GM19395 (cell line): Measurements from ENCODE around the gene DMD.

ENCODE experiments used
- ATAC-seq: cut with Tn5 transposase; IDR thresholded peaks from one replicate; pipeline ENCODE4 v1.9.1; 2021; ENCODE audit warnings: mild to moderate bottlenecking, moderate library complexity; ENCODE audit not compliant: unreplicated experiment

The DMD gene

DNA sequence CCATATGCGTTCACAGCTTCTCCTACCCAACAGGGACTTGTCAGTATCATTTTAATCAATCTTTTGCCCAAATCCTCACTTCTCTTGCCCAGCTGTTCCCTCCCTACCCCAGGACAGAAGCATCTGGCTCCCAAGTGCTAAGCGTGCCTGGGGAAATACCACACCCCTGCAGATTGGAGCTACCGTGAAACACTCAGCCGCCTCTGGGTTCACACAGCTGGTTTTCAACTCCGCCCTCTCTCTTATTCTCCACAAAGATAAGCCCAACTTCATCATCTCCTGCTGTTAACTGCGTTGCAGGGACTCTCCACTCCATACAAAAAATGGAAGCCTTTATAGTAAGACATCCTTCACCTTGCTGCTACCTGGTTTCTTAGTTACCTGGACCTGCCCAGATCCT is 1992.2 kb downstream of the DMD start:
- no peak for ATAC-seq

DNA sequence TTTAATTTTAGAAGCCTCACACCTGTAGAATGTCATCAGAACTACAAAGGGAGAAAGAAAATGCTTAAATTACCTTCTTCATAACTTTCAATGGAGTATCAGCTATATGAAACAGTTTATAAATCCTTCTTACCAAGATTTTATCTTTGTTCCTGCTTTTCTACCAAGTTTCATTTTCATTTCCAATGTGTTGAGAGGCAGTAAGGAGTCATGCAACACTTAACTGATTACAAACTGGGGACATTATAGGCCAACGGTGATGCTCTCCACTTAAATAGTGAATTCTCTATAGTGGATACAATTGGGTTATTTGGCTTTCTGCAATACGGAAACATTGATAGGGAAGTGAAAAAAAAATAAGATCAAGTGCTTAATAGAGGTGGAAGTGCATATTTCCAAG is 1994.3 kb downstream of the DMD start:
- no peak for ATAC-seq

DNA sequence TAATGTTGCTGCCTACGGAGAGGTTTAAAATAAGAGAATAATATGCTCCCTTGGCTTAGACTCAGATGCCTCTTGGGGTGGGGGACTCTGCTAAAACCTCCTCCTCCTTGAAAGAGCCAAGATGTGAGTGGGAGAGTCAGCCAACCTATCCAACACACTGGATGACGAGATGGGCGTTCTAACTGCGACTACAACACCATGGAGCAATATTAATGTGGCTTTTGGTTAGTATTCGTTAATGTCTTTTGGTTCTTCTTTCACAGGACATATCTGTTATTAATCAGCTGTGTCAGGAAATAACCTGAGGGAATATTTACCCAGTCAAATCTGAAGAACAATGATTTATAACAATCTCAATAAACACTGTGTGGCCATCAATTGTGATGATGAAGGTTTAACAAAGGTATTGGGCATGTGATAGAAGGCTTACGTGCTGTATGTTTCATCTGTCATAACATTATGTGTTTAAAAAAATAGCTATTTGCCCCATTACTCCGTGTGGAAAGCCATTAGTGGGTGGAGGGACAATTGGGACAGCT is 1996.0 kb downstream of the DMD start:
- ATAC-seq, result no peak

DNA sequence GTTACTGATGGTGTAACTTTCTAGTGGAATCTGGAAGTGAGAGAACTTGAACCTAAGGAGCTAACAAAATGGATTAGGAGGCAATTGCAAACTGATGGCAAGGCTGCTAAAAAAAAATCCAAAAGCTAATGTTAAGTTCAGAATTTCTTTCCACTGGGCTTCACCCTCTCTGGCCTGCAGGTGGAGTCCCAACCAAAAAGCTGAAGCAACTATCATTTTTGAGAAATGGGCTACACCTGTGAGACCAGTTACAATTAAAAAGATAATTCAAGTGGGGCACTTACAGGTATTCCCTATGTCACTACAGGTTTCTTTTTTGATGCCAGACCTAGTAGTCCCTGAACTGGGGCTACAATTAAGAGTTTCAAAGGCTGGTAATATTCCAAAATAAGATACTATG is 1997.4 kb downstream of the DMD start:
- ATAC-seq, result peak; percentile 57

DNA sequence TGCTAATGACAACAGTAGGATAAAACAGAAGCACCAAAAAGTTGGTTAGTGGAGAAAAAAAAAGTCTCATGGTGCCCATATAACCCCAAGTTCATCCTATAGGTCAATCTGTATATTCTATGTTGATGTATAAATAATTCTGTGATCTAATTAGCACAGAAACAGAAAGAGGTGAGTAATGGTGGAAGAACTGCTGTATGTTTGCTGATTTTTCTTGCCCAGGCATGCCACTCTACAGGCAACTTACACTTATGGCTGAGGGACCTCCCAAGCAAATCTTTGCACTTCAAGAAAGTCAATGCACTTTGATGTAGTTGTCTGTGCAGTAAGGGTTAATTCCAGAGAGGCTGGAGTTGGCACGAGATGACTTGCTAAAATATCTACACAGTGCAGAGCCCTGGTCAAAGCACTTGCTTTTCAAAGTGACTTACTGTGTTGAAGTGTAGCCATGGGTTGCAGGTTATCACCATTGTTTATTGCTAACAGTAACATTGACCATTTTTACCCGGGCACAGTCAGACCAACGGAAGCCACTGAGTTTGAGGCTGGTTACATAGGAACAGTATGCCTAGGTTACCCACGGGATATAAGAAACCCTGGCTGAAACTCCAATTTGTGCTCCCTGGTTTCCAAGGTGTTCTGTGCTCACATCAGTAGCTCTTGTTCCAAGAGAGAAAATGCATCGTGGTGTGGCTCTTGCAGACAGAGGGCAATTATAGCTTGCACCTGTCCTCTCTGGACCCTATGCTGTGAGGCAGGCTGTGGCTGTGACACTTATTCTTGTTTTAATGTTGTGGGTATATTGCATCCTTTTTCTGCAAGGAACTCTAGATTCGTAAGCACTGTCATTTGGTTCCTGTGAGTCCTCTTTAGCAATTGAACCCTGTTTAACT is 1998.2 kb downstream of the DMD start:
- no peak for ATAC-seq

DNA sequence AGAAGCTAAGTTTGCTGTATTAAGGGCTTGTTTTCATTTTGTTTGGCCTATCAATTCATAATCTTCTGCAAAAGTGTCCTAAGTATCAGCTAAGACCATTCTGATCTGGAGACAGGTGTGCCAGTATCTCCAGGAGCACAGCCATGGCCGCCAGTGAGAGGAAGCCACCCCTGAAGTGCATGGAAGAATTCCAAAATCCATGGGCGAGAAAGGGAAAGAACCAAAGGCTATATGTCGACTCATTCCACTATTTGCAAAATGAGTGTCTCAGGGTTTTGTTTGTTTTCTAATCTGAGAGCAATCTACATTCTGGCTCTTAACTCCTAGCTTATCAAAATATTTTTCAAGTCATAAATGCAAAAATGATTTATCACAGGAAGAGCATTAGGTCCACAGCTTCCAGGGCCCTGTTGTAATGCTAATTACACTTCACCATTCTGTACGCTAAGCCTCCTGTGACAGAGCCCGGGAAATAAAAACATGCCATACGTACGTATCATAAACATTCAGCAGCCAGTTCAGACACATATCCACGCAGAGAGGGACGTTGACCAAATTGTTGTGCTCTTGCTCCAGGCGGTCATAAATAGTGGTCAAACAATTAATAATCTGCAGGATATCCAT is 2002.2 kb downstream of the DMD start:
- no peak for ATAC-seq

DNA sequence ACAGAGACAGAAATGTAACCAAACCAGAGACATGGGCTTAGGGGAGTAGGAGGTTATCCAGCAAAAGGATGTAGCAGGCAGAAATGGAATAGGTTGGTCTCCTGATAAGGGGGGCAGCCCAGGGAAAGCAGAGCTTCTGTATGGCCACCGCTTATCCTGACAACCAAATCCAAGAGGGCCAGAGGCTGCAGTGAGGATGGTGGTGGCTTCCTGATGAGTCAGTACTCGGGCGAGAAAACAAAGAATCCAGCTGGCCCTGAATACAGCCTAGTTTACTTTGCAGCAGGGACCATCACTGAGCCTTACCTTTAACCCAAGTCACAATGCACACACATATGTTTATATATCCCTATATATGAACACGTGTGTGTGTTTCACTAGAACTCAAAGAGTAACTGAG is 2009.8 kb downstream of the DMD start:
- ATAC-seq, result no peak

DNA sequence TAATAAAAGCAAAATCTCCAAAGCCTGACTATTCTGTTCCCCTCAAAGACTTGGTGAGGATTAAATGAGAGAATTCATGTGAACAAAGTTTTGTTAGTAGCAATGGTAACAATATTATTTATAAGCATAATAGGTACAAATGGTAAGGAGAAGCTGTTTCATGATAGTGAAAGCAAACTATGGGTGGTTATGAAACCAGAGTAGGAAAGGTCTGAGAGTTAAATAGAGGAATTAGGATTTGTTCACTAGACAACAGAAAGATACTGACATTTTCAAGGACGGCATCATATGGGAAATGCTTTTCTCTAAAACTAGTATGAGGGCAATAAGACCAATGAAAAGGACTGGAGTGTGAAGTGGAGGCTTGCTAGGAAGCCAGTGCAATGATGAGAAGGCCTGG is 2010.9 kb downstream of the DMD start:
- ATAC-seq, result peak; percentile 75

DNA sequence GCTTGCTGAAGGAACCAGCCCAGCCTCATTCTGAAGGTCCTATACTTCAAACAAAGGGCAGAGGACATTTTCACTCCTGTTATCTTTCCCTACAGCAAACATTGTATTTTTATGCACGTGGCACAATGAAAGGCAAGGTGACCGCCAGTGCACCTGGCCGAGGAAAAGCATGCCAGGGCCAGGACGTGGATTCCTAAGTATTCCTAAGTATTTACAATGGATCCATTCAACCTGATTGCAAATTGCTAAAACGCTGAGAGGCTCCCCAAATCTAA is 2011.6 kb downstream of the DMD start:
- ATAC-seq, result no peak

DNA sequence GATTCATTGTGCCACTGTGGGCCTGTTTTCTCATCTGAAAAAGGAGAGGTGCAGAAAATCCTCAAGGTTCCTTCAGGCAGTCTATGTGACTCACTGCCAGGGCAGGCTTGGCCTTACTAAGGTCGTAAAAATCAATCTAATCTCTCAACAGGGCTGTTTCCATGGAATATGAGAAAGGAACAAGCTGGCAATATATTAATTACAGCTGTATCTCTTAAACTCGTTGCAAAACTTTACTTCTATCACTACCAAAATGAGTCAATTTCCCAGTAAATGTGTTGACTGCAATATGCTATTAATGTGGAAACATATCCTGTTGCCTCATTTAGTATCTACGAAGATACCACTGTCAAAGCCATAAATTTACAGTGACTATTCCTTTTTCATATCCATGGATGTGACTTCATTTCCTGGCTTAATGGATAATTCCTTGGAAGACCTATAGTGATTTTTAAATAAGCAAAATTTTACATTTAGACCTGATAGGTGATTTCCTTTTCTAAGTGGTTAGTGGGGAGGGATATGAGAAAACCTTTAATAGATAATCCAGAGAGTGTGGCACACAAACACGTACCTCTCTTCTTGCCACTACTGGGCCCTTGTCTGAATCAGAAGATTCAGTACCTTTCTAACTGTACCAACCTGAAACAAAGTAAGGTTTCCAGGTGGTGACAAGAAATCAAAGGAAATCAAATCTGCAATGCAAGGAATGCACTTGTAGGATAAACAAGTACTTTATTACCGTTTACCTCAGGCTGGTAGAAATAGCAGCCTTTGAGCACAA is 2012.1 kb downstream of the DMD start:
- no peak for ATAC-seq

DNA sequence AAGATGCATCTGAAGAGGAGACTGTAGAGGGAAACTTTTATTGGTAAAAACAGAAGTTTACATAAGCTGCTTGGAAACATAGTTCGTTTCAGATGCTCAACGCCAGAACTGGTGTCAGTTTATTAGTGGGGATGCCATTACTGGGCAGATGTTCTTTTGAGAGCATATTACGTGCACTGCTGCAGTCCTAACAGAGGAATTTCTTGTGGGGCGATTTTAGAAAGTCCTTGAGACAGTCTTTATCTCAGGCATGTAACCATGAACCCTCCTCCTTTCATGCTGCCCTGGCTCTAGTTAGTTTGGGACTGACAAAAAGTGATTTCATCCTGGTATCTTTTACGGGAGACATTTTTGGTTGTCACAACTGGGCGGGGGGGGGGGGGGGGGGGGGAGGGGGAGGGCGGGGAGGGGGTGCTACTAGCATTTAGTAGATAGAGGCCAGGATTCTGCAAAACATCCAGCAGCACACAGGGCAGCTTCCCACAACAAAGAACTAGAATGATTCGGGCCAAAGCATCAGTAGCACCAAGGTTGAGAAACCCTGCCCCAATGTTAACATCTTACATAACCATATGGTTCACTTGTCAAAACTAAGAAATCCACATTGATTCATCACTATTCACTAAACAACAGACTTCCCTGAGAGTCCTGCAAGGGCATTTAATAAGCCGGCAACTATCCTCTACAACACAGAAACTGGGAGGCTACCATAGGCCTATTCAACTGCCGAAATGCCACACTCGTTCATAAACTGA is 2021.0 kb downstream of the DMD start:
- no peak for ATAC-seq

DNA sequence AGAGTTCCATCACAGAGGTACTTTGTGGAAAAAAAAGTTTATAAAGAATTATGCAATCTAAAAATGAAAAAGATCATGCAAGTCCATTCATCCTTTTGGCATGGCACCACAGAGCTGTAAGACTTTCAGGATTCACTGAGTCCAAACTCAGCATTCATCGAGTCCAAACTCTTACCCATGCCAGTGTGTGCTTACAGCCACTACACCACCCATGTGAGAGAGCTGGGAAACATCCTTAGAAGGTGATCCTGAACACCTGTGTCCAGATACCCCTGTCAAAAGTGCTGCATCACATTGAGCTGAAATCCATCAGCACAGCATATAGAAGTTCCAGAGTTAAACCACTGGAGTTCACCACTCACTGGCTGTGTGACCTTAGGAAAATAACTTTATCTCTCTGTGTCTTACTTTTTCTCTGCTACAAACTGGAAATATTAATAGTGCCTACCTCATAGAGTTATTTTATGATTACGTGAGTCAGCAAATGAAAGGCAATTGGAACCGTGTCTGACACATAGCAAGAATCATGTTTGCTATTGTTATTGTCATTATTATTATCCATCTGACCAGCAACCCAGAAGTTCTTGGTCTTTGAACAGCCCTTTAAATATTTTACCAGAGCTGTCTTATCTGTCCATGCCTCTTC is 2024.5 kb downstream of the DMD start:
- ATAC-seq, result no peak

DNA sequence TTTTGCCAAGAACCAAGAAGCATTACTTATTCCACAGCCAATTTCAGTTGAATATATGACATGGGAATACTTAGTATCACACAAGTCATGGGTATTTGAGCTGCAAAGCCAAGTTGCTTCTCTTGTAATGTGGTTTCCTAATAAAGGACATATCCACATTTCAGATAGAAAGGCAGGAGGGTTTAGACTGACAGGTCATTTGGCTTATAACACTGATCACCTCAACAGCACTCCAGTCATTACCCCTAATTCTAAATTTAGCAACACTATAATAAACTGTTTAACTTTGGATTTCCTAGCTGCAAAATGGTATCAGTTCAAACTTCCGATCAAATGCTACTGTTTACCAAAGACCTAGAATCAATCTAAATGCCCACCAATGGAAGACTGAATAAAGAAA is 2025.5 kb downstream of the DMD start:
- no peak for ATAC-seq

DNA sequence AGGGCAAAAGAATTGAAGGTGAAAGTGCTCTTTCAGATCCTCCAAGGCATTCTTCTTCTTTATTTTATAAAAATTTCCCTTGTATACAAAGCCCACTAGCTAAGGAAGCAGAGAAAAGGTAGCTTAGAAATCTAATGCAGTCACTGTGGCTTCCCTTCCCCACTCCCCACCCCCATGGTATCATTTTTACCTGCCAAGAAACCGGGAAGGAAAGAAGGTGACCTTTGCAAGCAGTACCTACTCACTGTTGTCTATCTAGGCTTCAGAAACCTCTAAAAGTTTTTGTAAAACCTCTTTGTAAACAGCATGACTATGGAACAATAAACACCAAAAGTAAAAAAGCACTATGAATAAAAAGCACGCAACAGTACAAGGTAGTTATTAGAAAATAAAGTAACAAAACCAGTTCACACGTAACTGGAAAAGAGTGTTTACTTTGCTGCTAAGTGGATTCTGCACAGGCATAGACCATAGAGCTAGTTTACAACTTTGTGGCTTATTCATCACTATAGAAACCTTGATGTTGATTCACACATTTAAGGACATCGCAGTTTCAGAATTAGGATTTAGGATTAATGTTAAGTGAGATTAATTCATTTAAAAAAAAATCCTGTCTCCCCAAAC is 2029.9 kb downstream of the DMD start:
- no peak for ATAC-seq

DNA sequence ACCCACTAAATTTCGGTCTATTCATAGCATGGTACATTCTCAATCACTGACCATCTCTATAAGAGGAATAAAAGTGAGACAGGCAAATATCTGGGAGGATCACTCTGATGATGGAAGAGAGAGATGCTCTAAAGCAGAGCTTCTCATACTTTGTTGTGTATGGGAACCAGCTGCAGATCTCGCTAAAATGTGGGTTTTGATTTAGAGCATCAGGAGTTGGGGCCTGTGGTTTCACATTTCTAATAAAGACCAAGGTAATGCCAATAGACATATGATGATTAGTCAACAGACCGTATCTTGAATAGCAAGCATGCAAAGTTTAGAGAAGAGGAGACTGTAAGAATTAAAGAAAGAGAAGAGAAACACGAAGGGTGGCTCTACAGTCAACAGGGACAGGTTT is 2032.1 kb downstream of the DMD start:
- no peak for ATAC-seq

DNA sequence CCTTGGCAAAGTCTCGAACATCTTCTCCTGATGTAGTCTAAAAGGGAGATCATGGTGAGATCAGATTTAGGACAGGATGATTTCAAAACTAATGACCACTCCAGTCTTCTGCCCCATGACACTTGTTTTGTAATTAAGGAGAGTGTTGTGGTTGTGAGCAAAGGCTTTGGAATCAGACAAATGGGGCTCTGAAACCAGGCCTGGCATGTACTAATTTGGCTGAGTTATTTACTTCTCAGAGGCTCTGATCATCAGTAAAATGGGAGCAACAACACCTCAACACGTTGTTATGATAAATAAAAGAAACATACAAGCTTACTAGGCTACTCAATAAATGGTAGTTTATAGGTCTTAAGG is 2032.6 kb downstream of the DMD start:
- no peak for ATAC-seq

DNA sequence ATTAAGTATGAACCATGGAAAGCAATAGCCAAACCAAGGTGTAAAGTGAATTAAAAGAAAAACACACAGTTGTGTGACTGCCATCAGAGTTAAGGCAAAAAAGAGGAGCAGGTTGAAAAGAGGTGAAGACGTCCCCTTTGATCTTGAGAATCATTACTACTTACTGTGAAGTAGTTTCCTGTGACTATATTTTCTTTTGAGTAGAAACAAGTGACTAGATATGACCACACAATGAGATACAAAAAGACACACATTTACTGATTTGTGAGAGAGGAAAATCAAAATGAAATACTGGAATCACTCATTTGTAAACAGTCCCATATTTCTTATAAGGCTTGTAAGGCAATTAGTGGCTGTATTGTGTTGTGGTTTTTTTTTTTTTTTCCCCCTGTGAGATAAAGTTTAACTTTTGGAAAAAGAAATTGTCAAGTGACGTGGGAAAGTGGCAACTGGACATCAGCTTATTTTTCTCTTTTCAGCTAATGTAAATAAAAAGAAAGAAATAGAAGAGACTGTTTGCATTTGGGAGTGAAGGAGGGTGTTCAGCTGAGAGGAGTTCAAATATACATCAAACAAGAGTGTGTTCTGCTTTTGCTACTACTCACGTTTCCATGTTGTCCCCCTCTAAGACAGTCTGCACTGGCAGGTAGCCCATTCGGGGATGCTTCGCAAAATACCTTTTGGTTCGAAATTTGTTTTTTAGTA is 2033.1 kb downstream of the DMD start:
- ATAC-seq, result peak; percentile 74

DNA sequence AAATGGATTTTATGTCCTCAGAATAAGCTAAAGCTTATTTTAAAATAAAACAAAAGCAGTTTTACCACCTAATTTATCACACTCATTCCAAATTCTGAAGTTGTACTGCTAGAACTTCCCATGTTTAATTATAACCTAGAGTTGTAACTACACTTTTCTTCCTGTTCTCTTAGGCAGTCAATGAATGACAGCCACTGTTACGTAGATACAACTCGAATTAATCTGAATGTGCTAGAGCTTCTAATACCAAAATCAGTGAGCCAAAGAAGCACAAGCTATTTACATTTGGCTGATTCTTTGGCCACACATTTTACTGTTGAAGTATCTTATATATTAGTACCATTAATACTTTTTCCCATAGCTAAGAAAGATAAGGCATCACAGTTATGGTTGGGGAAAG is 2040.6 kb downstream of the DMD start:
- ATAC-seq, result no peak

DNA sequence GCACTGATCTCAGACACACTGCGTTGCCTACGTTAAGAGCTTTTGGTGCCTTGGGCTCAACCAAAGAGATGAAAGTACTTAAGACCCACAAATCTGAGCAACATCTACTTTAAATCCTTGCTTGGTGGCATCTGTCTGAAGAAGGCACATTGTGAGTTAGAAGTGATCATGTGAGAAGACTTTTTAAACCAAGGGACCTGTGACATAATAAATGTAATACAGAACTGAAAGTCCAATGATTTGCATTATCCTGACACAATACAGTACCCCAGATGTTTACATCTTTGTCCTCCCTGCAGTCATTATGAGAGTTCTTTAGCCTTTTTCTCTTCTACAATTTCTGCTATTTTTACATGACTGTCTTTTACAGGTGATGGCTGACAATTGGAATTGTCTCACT is 2042.8 kb downstream of the DMD start:
- peak; percentile 99 for ATAC-seq

DNA sequence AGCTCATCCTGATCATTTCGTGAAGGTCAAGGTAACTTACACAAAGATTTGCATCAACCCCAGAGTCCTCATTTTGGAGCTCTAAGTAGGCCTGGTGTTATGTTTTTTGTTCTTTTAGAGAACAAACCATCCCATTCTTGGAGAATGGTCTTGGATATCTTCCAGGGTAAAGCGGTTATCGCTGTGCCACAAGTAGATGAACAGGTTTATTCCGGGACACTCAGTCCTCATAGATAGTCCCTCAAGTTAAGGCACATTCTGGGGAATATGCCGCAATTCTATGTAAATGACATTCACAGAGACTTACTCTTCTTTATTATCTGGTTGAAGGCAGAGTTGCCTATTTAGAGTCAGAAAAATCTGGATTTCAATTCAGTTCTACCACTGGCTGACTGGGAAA is 2044.5 kb downstream of the DMD start:
- ATAC-seq, result no peak
